ENCODE results near the gene ACRV1.

- TF ChIP-seq EZH2 (IDR thresholded peaks at IDR 0.05; ENCODE audit: low read depth, unreplicated experiment) (no peak), CREB1 (CRISPR knock-in tag; IDR thresholded peaks at IDR 0.05; ENCODE audit: low read depth) (no peak)
These were observed 58.7 kb downstream of the ACRV1 start for GRCh38 chr11:125621995-125622394.
